Activated CD4-positive, alpha-beta T cell treated with anti-CD3 and anti-CD28 coated beads, Interleukin-2, amount 10 ng/mL, durations not matched to agents 7 days and 5 days (primary cell): ENCODE data around the gene SMIM31. TPM values are rescaled to one million over a fixed set of nuclear protein-coding genes. Genes with fewer than 3 reads are reported as not detected.
A peak's percentile ranks its signal among the peaks of the same experiment; 100 is the strongest.

Experiments used
- CTCF ChIA-PET: fragments of 350-600 bp; sonication (Branson Sonifier 250); formaldehyde crosslinking; loops from one replicate; lab custom pipeline; 2021; ENCODE audit warnings: antibody characterized with exemption; lab: Charles Lee
- POLR2A ChIA-PET: fragments of 350-600 bp; sonication (Branson Sonifier 250); formaldehyde crosslinking; loops from one replicate; lab custom pipeline; 2021; ENCODE audit warnings: antibody characterized with exemption; lab: Charles Lee
- DNase-seq: peaks from one replicate; pipeline ENCODE4 v3.0.0-alpha.2; 2020
- H3K27ac Mint-ChIP-seq: one replicate; pipeline ENCODE4 v1.8.0; 2021; ENCODE audit warnings: mild to moderate bottlenecking, moderate library complexity, mixed read lengths
- H3K27me3 Mint-ChIP-seq: one replicate; pipeline ENCODE4 v1.8.0; 2021; ENCODE audit warnings: mixed read lengths
- H3K36me3 Mint-ChIP-seq: one replicate; pipeline ENCODE4 v1.8.0; 2021; ENCODE audit warnings: low read depth, mixed read lengths
- H3K4me1 Mint-ChIP-seq: one replicate; pipeline ENCODE4 v1.8.0; 2021; ENCODE audit warnings: mixed read lengths
- H3K4me3 Mint-ChIP-seq: one replicate; pipeline ENCODE4 v1.8.0; 2021; ENCODE audit warnings: mild to moderate bottlenecking, moderate library complexity, mixed read lengths
- H3K9me3 Mint-ChIP-seq: one replicate; pipeline ENCODE4 v1.8.0; 2021; ENCODE audit warnings: mixed read lengths
- total RNA-seq, 2 experiments: library from RNA; stranded (reverse); gene quantifications; one replicate each; pipeline ENCODE4 v1.2.3, GENCODE V29; 2021

SMIM31 gene
- total RNA-seq, result not detected

DNA sequence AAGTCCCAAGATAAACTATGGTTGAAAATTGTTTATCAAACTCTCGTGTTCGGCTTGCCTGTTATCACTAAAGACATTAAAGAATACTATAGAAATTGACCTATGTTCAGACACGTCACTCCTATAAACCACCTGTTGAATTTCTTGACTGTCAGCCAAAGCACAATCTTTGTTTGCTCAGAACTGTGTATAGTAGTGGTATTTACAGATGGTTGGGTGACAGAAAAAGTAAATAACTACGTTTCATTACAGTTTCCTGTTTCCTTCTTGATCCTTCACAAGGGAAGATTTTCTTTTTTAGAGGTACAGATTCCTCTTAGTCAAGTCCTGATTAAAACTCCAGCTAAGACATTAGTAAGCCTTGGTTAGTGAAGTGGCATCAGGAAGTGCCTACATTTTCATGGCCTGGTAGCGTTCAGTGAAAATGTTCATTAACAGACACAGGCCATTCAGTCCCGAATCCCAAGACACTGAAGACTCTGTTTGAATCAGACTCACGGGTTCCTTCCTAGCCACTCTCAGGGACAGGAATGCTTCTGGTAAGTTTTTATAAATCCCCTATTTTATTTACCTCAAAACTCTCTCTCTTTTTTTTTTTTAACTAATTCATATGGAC is at the start of gene SMIM31:
Gene SMIM31 (plus strand): TSS at position 259 of the 616 bp plus-strand sequence. CDS start 16,313 bp downstream, outside the sequence.
- no peak for DNase-seq
- Mint-ChIP-seq H3K27me3 (no peaks in the 10 kb centered on the region), H3K4me3 (no peak within 1 kb of the TSS), H3K27ac (no peak within 1 kb of the TSS), H3K36me3 (no peaks in the 10 kb centered on the region), H3K4me1 (no peaks in the 10 kb centered on the region), H3K9me3 (no peaks in the 10 kb centered on the region)
- ChIA-PET CTCF (no interaction called here), POLR2A (no interaction called here)

DNA sequence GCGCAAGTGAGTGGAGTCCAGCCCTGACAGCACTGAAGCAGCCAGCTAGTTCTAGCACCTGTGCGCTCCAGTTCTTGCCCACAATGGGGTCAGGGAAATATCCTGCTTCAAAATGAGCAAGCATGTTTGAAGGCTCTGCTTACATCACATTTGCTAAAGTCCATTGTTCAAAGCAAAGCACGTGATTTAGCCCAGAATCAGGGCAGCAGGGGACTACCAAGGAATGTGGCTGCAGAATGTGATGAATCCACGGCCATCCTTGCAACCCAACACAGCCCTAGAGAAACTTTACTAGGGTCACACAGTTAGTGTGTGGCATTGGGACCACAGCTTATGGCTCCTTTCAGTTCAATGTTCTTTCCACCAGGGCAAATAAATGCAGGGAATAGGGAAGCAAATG is 47.3 kb upstream of the SMIM31 start:
- H3K4me3 Mint-ChIP-seq, result no peak overlapping the region
- H3K27me3 Mint-ChIP-seq, result peaks cover 4% of the 10 kb centered on the region
- no peaks in the 10 kb centered on the region for H3K4me1 Mint-ChIP-seq
- H3K27ac Mint-ChIP-seq, result no peak overlapping the region
- CTCF ChIA-PET, result no interaction called here
- H3K9me3 Mint-ChIP-seq, result no peaks in the 10 kb centered on the region
- no peak for DNase-seq
- POLR2A ChIA-PET, result no interaction called here
- no peaks in the 10 kb centered on the region for H3K36me3 Mint-ChIP-seq

DNA sequence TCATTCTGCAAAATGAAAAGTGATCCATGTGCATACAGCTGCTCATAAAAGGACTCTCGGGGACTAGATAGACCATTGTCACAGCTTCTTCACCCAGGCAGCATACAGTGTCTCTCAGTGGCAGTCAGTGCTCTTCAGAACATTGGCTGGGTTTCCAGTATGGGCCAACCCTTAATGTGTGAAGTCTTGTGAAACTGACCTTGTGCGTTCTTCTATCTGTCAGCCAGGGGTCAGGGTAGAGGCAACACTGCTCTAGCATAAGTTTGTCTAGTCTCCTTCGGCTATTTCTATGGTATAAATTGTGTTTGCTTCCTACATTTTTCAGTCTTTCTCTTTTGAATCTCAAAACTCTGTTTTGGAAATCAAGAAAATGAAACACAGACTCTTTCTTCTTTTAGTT is 37.0 kb upstream of the SMIM31 start:
- POLR2A ChIA-PET, result no interaction called here
- CTCF ChIA-PET, result interaction anchor here (0.6 kb wide), 1 partner anchor 1133 kb away, joined by 3 read pairs; no protein-coding TSS in a partner anchor
- no peaks in the 10 kb centered on the region for H3K27me3 Mint-ChIP-seq
- DNase-seq, result no peak
- H3K36me3 Mint-ChIP-seq, result no peaks in the 10 kb centered on the region
- no peaks in the 10 kb centered on the region for H3K4me1 Mint-ChIP-seq
- H3K4me3 Mint-ChIP-seq, result no peak overlapping the region
- H3K9me3 Mint-ChIP-seq, result no peaks in the 10 kb centered on the region
- no peak overlapping the region for H3K27ac Mint-ChIP-seq

DNA sequence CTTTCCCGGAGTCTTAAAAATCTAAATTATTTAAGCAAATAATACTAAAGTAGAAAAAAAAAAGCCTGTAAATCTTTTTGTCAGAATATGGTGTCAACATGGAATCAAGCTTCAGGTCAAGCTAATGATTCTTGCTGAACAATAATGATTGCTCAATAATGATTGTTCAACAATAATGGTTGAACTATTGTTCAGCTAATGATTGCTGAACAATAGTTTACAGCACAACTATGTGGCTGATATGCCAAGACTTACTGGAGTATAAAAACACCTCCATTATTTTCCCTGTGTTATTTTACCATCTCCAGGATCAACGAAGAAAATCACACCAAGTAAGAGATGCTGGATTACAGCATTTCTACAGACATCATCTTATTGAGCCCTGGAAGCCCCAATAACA is 35.1 kb upstream of the SMIM31 start:
- Mint-ChIP-seq H3K36me3 (no peaks in the 10 kb centered on the region), H3K9me3 (no peaks in the 10 kb centered on the region), H3K27ac (no peak overlapping the region), H3K27me3 (no peaks in the 10 kb centered on the region), H3K4me3 (no peak overlapping the region), H3K4me1 (no peaks in the 10 kb centered on the region)
- no peak for DNase-seq
- POLR2A ChIA-PET, result no interaction called here
- CTCF ChIA-PET, result no interaction called here

DNA sequence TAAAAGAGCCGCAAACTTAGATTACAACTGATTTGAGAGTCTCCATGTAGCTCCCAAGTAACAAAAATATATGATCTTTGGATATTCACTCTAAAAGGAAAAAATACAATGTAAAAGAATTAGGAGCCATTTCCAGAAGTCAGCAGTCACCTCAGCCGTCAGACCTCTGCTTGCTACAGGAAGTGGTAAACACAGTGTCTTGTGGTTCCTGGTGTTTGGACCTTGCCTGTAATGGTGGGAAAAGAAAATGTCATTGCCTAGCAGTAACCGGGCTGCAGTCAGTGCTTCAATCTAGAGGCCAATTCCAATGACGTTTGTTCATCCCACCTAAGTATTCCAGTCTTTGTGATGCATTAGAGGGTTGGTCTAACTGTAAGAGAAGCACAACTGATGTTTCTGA is 28.9 kb upstream of the SMIM31 start:
- Mint-ChIP-seq H3K4me1 (peaks cover 10% of the 10 kb centered on the region), H3K36me3 (no peaks in the 10 kb centered on the region), H3K27me3 (peaks cover 8% of the 10 kb centered on the region), H3K27ac (no peak overlapping the region), H3K4me3 (no peak overlapping the region), H3K9me3 (no peaks in the 10 kb centered on the region)
- no peak for DNase-seq
- POLR2A ChIA-PET, result no interaction called here
- CTCF ChIA-PET, result no interaction called here

DNA sequence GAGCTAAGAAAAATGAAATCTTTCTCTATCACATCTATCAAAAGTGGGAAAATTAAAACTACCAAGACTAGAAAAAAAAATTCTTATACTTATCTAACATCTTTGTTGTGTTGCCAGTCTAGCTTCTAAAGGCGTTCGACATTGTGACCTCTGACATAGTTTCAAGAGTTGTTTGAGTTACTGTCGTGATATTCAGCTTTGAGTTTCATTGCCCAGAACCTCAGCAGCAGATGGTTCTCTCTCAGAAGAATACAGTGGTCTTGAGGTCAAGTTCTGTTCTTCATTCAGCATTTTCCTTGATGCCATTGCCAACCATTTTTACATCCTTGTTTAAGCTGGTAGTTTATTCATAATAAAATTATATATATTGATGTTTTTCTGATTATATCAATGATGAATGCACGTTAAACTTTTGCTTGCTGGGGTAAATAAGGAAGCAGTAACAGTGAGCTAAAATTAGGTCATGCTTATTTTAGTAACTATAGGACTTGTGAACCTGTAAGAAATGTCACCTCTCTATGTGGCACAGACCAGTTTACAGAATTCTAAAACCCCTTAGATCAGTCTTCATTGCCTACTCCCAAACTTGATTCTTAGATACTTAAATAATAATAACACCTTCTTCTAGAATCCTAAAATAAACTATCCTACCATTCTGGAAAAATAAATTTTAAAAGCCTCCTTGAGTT is 23.1 kb upstream of the SMIM31 start:
- Mint-ChIP-seq H3K27me3 (peaks cover 13% of the 10 kb centered on the region), H3K4me3 (no peak overlapping the region), H3K9me3 (no peaks in the 10 kb centered on the region), H3K36me3 (no peaks in the 10 kb centered on the region), H3K27ac (no peak overlapping the region), H3K4me1 (peaks cover 2% of the 10 kb centered on the region)
- DNase-seq, result no peak
- POLR2A ChIA-PET, result no interaction called here
- CTCF ChIA-PET, result interaction anchor here (1.1 to 1.3 kb wide), 2 partner anchors 17 to 1181 kb away, joined by 3 to 6 read pairs; no protein-coding TSS in a partner anchor

DNA sequence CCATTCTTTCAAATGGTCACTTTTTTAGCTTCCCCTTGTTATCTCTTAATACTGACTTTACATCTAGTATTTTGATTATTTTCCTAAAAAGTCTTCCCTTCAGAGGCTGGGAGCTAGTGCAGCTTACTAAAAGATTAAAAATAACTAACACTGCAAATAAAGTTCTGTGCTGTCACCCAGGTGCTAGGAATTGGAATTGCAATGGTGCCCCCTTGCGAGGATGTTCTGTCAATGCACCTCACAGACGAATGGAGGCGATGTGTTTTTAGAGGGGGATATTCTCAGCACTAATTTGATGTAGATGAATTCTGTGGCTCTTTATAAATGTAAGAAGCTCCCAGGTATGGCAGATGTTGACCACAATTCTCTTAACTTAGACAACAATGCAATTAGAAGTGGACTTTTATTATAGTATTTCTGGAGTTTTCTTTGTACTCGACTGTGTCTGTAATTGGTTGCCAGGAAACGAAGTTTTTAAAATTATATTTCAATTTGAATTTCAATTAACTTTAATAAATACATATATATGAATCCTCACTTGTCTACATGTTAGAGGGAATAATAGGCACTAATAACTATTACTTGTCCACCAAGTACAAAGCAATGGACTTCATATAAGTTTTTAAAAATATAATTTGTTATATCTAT is 22.0 kb upstream of the SMIM31 start:
- ChIA-PET POLR2A (no interaction called here), CTCF (interaction anchor here (0.7 to 1.3 kb wide), 3 partner anchors 12 to 1182 kb away, joined by 3 to 6 read pairs (median 3); no protein-coding TSS in a partner anchor)
- Mint-ChIP-seq H3K4me1 (peaks cover 2% of the 10 kb centered on the region), H3K36me3 (no peaks in the 10 kb centered on the region), H3K27me3 (peaks cover 13% of the 10 kb centered on the region), H3K27ac (no peak overlapping the region), H3K4me3 (no peak overlapping the region), H3K9me3 (no peaks in the 10 kb centered on the region)
- DNase-seq, result peak; percentile 55

DNA sequence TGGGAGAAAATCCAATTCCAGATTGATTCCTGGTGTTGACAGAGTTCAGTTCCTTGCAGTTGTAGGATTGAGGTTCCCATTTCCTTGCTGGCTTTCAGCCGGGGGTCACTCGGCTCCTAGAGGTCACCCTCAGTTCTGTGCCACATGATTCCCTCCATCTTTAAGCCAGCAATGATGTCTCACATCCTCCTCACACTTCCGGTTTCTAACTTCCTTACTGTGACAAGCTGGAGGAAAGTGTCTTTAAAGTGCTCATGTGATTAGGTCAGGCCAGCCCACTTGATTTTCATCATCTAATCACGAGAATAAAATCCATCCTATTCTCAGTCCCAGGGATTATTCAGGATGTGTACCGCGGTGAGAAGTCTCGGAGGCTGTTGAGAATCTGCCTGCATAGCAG is 19.4 kb upstream of the SMIM31 start:
- ChIA-PET POLR2A (no interaction called here), CTCF (interaction anchor here (0.6 to 1.0 kb wide), 2 partner anchors 30 to 187 kb away, joined by 3 to 4 read pairs; no protein-coding TSS in a partner anchor)
- H3K36me3 Mint-ChIP-seq, result no peaks in the 10 kb centered on the region
- H3K27ac Mint-ChIP-seq, result no peak overlapping the region
- H3K4me3 Mint-ChIP-seq, result no peak overlapping the region
- no peaks in the 10 kb centered on the region for H3K9me3 Mint-ChIP-seq
- peaks cover 2% of the 10 kb centered on the region for H3K4me1 Mint-ChIP-seq
- DNase-seq, result no peak
- H3K27me3 Mint-ChIP-seq, result peaks cover 8% of the 10 kb centered on the region

DNA sequence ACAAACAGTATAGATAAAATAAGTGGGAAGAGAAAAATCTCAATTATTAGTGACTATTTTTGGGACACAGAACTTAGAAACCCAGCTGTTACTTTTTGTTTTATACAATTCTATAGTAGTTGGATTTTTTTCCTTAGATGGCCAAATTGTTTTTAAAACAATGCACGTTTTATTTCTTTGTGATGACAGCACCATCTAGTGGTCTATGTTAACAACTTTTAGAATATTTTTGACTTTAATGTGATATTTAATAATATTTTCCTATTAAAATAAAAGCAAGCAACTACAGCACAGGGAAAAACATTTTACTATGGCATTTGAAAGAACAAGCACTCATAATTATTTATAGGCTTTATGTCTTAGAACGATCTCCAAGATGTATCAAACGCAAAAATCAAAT is 5.6 kb upstream of the SMIM31 start:
- no peaks in the 10 kb centered on the region for H3K9me3 Mint-ChIP-seq
- no peak overlapping the region for H3K4me3 Mint-ChIP-seq
- no peak overlapping the region for H3K27ac Mint-ChIP-seq
- ChIA-PET CTCF (no interaction called here), POLR2A (no interaction called here)
- no peaks in the 10 kb centered on the region for H3K4me1 Mint-ChIP-seq
- H3K36me3 Mint-ChIP-seq, result no peaks in the 10 kb centered on the region
- no peaks in the 10 kb centered on the region for H3K27me3 Mint-ChIP-seq
- DNase-seq, result no peak

DNA sequence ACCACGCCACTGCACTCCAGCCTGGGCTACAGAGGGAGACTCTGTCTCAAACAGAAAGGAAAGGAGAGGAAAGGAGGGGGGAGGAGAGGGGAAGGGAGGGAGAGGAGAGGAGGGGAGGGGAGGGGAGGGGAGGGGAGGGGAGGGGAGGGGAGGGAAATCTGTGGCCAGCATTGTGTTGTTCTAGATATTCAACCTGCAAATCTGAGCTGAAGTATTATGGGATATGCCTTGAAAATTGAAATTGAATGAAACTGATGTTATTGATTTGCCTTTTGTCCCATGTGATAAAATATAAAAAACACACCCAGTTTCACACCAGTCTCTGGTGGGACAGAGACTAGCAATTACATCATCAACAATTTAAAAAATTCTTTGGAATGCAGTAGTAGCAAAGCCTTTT is 1.5 kb downstream of the SMIM31 start:
- Mint-ChIP-seq H3K27me3 (no peaks in the 10 kb centered on the region), H3K36me3 (no peaks in the 10 kb centered on the region), H3K4me3 (no peak overlapping the region), H3K9me3 (no peaks in the 10 kb centered on the region), H3K27ac (no peak overlapping the region), H3K4me1 (no peaks in the 10 kb centered on the region)
- POLR2A ChIA-PET, result no interaction called here
- no peak for DNase-seq
- CTCF ChIA-PET, result no interaction called here

DNA sequence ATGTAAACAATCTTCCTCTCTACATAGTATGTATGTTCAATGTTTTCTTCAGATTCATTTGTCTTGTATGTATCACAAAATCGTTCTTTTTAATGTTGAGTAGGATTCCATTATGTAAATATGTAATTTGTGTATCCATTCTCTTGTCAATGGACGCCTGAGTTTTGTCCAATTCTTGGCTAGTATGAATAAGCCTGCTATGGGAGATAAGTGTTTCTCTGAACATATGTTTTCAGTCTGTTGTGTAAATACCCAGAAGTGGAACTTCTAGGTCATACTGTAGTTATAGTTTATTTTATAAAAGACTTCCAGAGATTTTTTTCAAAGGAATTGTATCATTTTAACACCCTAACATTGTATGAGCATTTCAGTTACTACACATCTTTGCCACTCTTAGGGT is 2.8 kb downstream of the SMIM31 start:
- ChIA-PET CTCF (no interaction called here), POLR2A (no interaction called here)
- Mint-ChIP-seq H3K27me3 (peaks cover 1% of the 10 kb centered on the region), H3K27ac (no peak overlapping the region), H3K4me1 (no peaks in the 10 kb centered on the region), H3K36me3 (no peaks in the 10 kb centered on the region), H3K9me3 (no peaks in the 10 kb centered on the region), H3K4me3 (no peak overlapping the region)
- no peak for DNase-seq

DNA sequence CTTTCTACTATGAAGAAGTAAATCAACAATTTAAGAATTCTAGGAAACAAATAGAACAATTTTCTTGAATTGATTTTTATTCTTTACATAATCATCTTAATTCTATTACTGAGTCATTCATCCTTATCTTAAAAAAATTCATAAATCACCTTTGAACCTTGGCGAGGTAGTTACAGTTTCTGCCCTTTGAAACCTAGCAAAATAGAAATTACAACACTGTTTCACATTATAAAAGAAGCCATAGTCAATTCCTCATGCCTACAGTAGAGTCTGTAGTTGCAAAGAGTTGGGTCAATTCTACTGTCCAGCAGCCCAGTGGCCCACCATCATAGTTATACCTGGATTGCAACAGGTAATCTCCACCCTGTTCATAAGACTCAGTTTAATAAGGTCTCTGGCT is 7.3 kb downstream of the SMIM31 start:
- no peak overlapping the region for H3K27ac Mint-ChIP-seq
- POLR2A ChIA-PET, result no interaction called here

DNA sequence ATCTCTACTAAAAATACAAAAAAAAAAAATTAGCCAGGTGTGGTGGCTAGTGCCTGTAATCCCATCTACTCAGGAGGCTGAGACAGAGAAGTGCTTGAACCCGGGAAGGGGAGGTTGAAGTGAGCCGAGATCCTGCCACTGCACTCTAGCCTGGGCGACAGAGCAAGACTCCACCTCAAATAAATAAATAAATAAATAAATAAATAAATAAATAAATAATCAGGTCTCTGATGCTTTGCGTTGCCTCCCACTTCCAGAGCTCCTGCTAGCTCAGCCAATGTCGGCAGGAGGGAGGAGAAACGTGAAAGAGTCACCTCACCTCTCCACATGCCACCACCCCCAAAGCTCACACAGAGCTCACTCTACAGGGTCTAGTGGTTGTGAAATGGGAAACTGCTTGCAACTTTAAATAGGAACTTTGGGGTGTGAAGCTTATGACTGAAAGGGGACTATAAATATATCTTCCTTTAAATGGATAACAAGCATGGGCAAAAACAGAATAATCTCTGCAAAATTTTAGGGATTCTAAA is 7.9 kb downstream of the SMIM31 start:
- no peak overlapping the region for H3K4me3 Mint-ChIP-seq
- DNase-seq, result no peak
- ChIA-PET POLR2A (no interaction called here), CTCF (no interaction called here)
- no peak overlapping the region for H3K27ac Mint-ChIP-seq
- no peaks in the 10 kb centered on the region for H3K4me1 Mint-ChIP-seq
- peaks cover 17% of the 10 kb centered on the region for H3K27me3 Mint-ChIP-seq
- no peaks in the 10 kb centered on the region for H3K36me3 Mint-ChIP-seq
- no peaks in the 10 kb centered on the region for H3K9me3 Mint-ChIP-seq

More for the DNA sequence above, 7.3 kb downstream of the SMIM31 start:
- H3K27me3 Mint-ChIP-seq, result peaks cover 17% of the 10 kb centered on the region
- H3K4me3 Mint-ChIP-seq, result no peak overlapping the region
- no peak for DNase-seq
- H3K36me3 Mint-ChIP-seq, result no peaks in the 10 kb centered on the region
- CTCF ChIA-PET, result interaction anchor here (0.6 kb wide), 1 partner anchor 1238 kb away, joined by 3 read pairs; no protein-coding TSS in a partner anchor
- H3K9me3 Mint-ChIP-seq, result no peaks in the 10 kb centered on the region
- H3K4me1 Mint-ChIP-seq, result no peaks in the 10 kb centered on the region
